K562 (cell line): Measurements from ENCODE around the gene MPLKIP. TPM values are rescaled to one million over a fixed set of nuclear protein-coding genes. Genes with fewer than 3 reads are reported as not detected.

Experiments used
- ATAC-seq: fragments of 200-7000 bp; cut with Tn5 transposase; 3 replicates; pipeline ENCODE4 v1.9.1; 2020; ENCODE audit warnings: moderate library complexity
- BruUV-seq: library from RNA; stranded (reverse); fragments of 400-500 nt; replicated peaks from 2 replicates; lab custom pipeline; 2021; lab: Mats Ljungman, UMichigan
- CTCF ChIA-PET: fragments of 300-600 bp; formaldehyde crosslinking; extraction: SDS; loops from one replicate; lab custom pipeline; 2021; ENCODE audit warnings: low intra/inter-chr PET ratio; lab: Yijun Ruan, JAX
- POLR2A ChIA-PET: fragments of 300-600, 350-650 bp; sonication (Branson Sonifier 250); formaldehyde crosslinking; extraction: SDS; loops from one replicate; lab custom pipeline; 2021; ENCODE audit warnings: antibody characterized with exemption, inconsistent platforms; lab: Yijun Ruan, JAX
- DNase-seq, 4 experiments: peaks; one replicate each; pipeline versions ENCODE4 v3.0.0 to v3.0.0-alpha.2; 2011 to 2018; ENCODE audit warnings: low spot score in 3 of 4, mixed read lengths in 3 of 4; ENCODE audit errors: extremely low read depth in 1 of 4
- FAIRE-seq: peaks from 2 replicates; lab custom pipeline; 2011; peaks lifted over from hg19 to GRCh38; lab: Jason Lieb, UNC
- H2AFZ ChIP-seq: 2 replicates; pipeline ENCODE4 v1.6.0; 2011; ENCODE audit warnings: low read depth, low read length, control low read depth, inconsistent platforms
- H3K27ac ChIP-seq: fragments of 200-600 bp; 3 replicates; pipeline ENCODE4 v1.8.0; 2011; ENCODE audit warnings: low read depth, mild to moderate bottlenecking, control low read depth, inconsistent platforms, low read length, moderate library complexity, mixed read lengths; ENCODE audit errors: extremely low read depth
- H3K27me3 ChIP-seq, 2 experiments: fragments of 300-600 bp in 1 of 2; 2 replicates in 1 of 2; 3 replicates in 1 of 2; pipeline versions ENCODE4 v1.6.0 to v1.8.0; 2011; ENCODE audit warnings: inconsistent platforms in 2 of 2, low read length in 2 of 2, mild to moderate bottlenecking in 1 of 2, mixed read lengths in 1 of 2, moderate library complexity in 1 of 2; ENCODE audit not compliant: control insufficient read depth in 2 of 2, insufficient read depth in 2 of 2
- H3K36me3 ChIP-seq: fragments of 300-600 bp; 3 replicates; pipeline ENCODE4 v1.8.0; 2011; ENCODE audit warnings: mild to moderate bottlenecking, low read length, inconsistent platforms; ENCODE audit not compliant: control insufficient read depth, insufficient read depth
- H3K4me1 ChIP-seq, 2 experiments: fragments of 200-600 bp in 1 of 2; replicated peaks in 1 of 2; 2 replicates in 1 of 2; 3 replicates in 1 of 2; pipeline versions ENCODE4 v1.5.1 to v1.8.0; 2011; ENCODE audit warnings: inconsistent platforms in 2 of 2, low read length in 2 of 2, mild to moderate bottlenecking in 1 of 2, mixed read lengths in 1 of 2, moderate library complexity in 1 of 2; ENCODE audit not compliant: control insufficient read depth in 2 of 2, insufficient read depth in 2 of 2
- H3K4me2 ChIP-seq: 2 replicates; pipeline ENCODE4 v1.6.1; 2011; ENCODE audit warnings: low read length, control low read depth, inconsistent platforms, mixed read lengths; ENCODE audit not compliant: insufficient read depth
- H3K4me3 ChIP-seq: fragments of 200-600 bp; sonication (generic), shearing (Covaris generic); 2 replicates; pipeline ENCODE4 v1.5.1; 2016; ENCODE audit warnings: control low read depth, inconsistent platforms
- H3K79me2 ChIP-seq: fragments of 200-600 bp; 3 replicates; pipeline ENCODE4 v1.8.0; 2011; ENCODE audit warnings: low read length, inconsistent platforms; ENCODE audit not compliant: control insufficient read depth, insufficient read depth
- H3K9ac ChIP-seq, 2 experiments: 2 replicates each; pipeline versions ENCODE4 v1.6.0 to v1.6.1; 2011; ENCODE audit warnings: low read depth in 2 of 2, low read length in 2 of 2, control low read depth in 1 of 2, inconsistent platforms in 1 of 2, mild to moderate bottlenecking in 1 of 2, mixed read lengths in 1 of 2; ENCODE audit not compliant: insufficient read depth in 1 of 2
- H3K9me1 ChIP-seq: one replicate; pipeline ENCODE4 v1.6.0; 2011; ENCODE audit warnings: inconsistent platforms, mild to moderate bottlenecking, low read length, moderate library complexity; ENCODE audit not compliant: control insufficient read depth, insufficient read depth
- H3K9me3 ChIP-seq: replicated peaks from 2 replicates; pipeline ENCODE4 v1.5.1; 2011; ENCODE audit warnings: low read depth, low read length, inconsistent platforms; ENCODE audit not compliant: control insufficient read depth, insufficient read depth
- H4K20me1 ChIP-seq: replicated peaks from 2 replicates; pipeline ENCODE4 v1.6.1; 2011; ENCODE audit warnings: low read length, inconsistent platforms, mixed read lengths; ENCODE audit not compliant: control insufficient read depth, insufficient read depth
- ATF6 ChIP-seq: sonication (generic); formaldehyde crosslinking; IDR thresholded peaks from 2 replicates; pipeline ENCODE4 v1.4.0; 2020; ENCODE audit warnings: mild to moderate bottlenecking, missing genetic modification reagents
- BRF1 ChIP-seq: IDR thresholded peaks from 3 replicates; pipeline ENCODE4 v1.6.1; 2011; ENCODE audit warnings: borderline replicate concordance, mild to moderate bottlenecking; ENCODE audit not compliant: insufficient read length; ENCODE audit errors: extremely low read depth
- COPS2 ChIP-seq: fragments of 450-650 bp; conservative IDR thresholded peaks from 2 replicates; pipeline ENCODE4 v1.6.1; 2016; ENCODE audit warnings: mild to moderate bottlenecking, moderate library complexity
- E2F3 ChIP-seq: fragments of 250-450 bp; sonication (Bioruptor Pico); IDR thresholded peaks from 2 replicates; pipeline ENCODE4 v1.4.0; 2020; ENCODE audit warnings: mild to moderate bottlenecking
- EGR1 ChIP-seq: fragments of 450-650 bp; conservative IDR thresholded peaks from 2 replicates; pipeline ENCODE4 v1.6.1; 2017; ENCODE audit warnings: mild to moderate bottlenecking
- HMG20A ChIP-seq: fragments of 450-650 bp; formaldehyde crosslinking; conservative IDR thresholded peaks from 2 replicates; pipeline ENCODE4 v1.4.0; 2020; ENCODE audit warnings: mild to moderate bottlenecking, mixed read lengths
- JUND ChIP-seq, 2 experiments: IDR thresholded peaks; 2 replicates in 1 of 2; 3 replicates in 1 of 2; pipeline ENCODE4 v1.6.1; 2011; ENCODE audit warnings: borderline replicate concordance in 2 of 2, low read depth in 2 of 2, low read length in 2 of 2, improper control_type of control experiment in 1 of 2, missing biosample characterization in 1 of 2, missing genetic modification characterization in 1 of 2, missing genetic modification reagents in 1 of 2
- MAFG ChIP-seq: fragments of 450-650 bp; conservative IDR thresholded peaks from 2 replicates; pipeline ENCODE4 v1.6.1; 2016; ENCODE audit warnings: missing genetic modification characterization, missing compliant biosample characterization
- MAFK ChIP-seq: IDR thresholded peaks from 2 replicates; pipeline ENCODE4 v1.6.1; 2011; ENCODE audit warnings: low read length, improper control_type of control experiment
- MTA3 ChIP-seq: fragments of 450-650 bp; formaldehyde crosslinking; IDR thresholded peaks from 2 replicates; pipeline ENCODE4 v1.6.1; 2017; ENCODE audit warnings: mild to moderate bottlenecking, borderline replicate concordance
- PCBP1 ChIP-seq: fragments of 200-400 bp; formaldehyde crosslinking; IDR thresholded peaks from 2 replicates; pipeline ENCODE4 v1.6.1; 2018; ENCODE audit warnings: mild to moderate bottlenecking, low read depth, low read length; ENCODE audit not compliant: poor library complexity, severe bottlenecking
- PTRF ChIP-seq: fragments of 450-650 bp; IDR thresholded peaks from 2 replicates; pipeline ENCODE4 v1.6.1; 2016; ENCODE audit warnings: mild to moderate bottlenecking, missing genetic modification characterization, missing compliant biosample characterization
- SMARCA5 ChIP-seq: fragments of 450-650 bp; IDR thresholded peaks from 2 replicates; pipeline ENCODE4 v1.6.1; 2016
- TCF7 ChIP-seq: sonication (generic); IDR thresholded peaks from 2 replicates; pipeline ENCODE4 v1.6.1; 2016; ENCODE audit warnings: antibody characterized with exemption, borderline replicate concordance
- ZBED1 ChIP-seq: IDR thresholded peaks from 2 replicates; pipeline ENCODE4 v1.6.1; 2014
- ZNF274 ChIP-seq: IDR thresholded peaks from 2 replicates; pipeline ENCODE4 v1.6.1; 2011; ENCODE audit warnings: low read depth, mild to moderate bottlenecking, low read length, moderate library complexity, borderline replicate concordance
- ZNF699 ChIP-seq: fragments of 250-450 bp; sonication (Bioruptor Pico); IDR thresholded peaks from 2 replicates; pipeline ENCODE4 v1.8.0; 2021; ENCODE audit warnings: mild to moderate bottlenecking, moderate library complexity; ENCODE audit not compliant: insufficient replicate concordance
- WGBS: fragments of 100-300 bp; shearing (Covaris generic); methylation state at CpG from one replicate; pipeline ENCODE4 v1.1.6; 2016; ENCODE audit warnings: low coverage, mixed read lengths; ENCODE audit not compliant: insufficient coverage; ENCODE audit errors: missing lambda C conversion rate; 5-methylcytosine and 5-hydroxymethylcytosine counted together
- in situ Hi-C: fragments of 300-500 bp; cut with MboI; formaldehyde crosslinking; loops from 4 replicates; pipeline ENCODE4 v1.15.0; 2018; ENCODE audit warnings: inconsistent platforms, mixed read lengths
- intact Hi-C: fragments of 100-400 bp; cut with micrococcal nuclease; formaldehyde crosslinking; loops from 2 replicates; pipeline ENCODE4 v1.14.2; 2022
- polyA plus RNA-seq, 8 experiments: library from polyadenylated mRNA; depleted of rRNA in 4 of 8; stranded (reverse) in 5 of 8; unstranded in 3 of 8; fragments of >200 nt; fragmentation: Nextera tagmentation in 2 of 8; fragmentation: Illumina TruSeq in 1 of 8; extraction: Ambion mirVana in 2 of 8; extraction: Trizol in 1 of 8; gene quantifications; 2 replicates each; pipeline versions ENCODE4 v1.2.1 to v1.2.3, GENCODE V29; 2011 to 2014; ENCODE audit warnings: inconsistent platforms in 1 of 8, missing spikeins in 1 of 8
- total RNA-seq, 7 experiments: library from RNA; depleted of rRNA in 6 of 7; stranded (reverse); fragments of >200 nt in 6 of 7; fragmentation: Illumina TruSeq in 2 of 7; extraction: Trizol in 2 of 7; gene quantifications; 2 replicates each; pipeline versions ENCODE4 v1.2.1 to v1.2.3, GENCODE V29; 2011 to 2021; ENCODE audit warnings: low replicate concordance in 1 of 7
- TF ChIP-seq, protein P1 (sequence below): IDR thresholded peaks from 3 replicates; pipeline ENCODE4 v1.6.1; 2011; ENCODE audit warnings: borderline replicate concordance, mild to moderate bottlenecking, moderate library complexity; ENCODE audit not compliant: insufficient read length; ENCODE audit errors: extremely low read depth

MPLKIP gene
- total and polyA plus RNA-seq, 9 of the 15 experiments (the other 6 are each of a cell fraction or from before 2014, with no cell fraction given) = 5.6 to 127 (median 44.2) TPM

DNA sequence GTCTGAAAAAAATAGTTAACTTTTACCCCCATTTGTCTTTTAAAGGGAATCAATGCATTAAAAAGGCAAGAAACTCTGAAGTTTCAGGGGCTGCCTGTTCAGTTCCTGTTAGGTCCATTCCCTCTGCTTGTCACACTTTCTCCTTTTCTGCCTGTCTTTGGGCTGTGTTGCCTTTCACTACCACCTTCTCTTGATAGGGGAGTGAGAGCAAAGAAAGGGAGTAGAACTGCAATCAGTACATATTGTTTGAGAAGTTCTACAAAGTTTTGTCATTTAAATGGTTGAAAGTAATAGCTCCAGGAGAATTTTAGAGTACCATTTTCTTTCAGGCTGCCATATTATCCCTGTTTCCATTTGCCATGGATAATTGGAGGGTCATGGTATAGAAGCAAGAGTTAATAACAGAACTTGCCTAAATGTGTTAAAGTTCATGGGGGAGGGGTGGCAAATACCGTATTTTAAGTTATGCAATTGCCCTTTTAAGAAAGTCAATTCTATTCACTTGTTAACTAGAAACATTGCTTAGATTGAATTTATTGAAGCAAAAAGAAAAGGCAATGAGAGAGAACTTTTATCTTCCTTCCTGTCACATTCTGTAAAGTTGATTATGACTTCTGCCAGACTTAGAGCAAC is 38.6 kb downstream of the MPLKIP start (continued):
- TF ChIP-seq, protein P1, sequence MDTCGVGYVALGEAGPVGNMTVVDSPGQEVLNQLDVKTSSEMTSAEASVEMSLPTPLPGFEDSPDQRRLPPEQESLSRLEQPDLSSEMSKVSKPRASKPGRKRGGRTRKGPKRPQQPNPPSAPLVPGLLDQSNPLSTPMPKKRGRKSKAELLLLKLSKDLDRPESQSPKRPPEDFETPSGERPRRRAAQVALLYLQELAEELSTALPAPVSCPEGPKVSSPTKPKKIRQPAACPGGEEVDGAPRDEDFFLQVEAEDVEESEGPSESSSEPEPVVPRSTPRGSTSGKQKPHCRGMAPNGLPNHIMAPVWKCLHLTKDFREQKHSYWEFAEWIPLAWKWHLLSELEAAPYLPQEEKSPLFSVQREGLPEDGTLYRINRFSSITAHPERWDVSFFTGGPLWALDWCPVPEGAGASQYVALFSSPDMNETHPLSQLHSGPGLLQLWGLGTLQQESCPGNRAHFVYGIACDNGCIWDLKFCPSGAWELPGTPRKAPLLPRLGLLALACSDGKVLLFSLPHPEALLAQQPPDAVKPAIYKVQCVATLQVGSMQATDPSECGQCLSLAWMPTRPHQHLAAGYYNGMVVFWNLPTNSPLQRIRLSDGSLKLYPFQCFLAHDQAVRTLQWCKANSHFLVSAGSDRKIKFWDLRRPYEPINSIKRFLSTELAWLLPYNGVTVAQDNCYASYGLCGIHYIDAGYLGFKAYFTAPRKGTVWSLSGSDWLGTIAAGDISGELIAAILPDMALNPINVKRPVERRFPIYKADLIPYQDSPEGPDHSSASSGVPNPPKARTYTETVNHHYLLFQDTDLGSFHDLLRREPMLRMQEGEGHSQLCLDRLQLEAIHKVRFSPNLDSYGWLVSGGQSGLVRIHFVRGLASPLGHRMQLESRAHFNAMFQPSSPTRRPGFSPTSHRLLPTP = no peak
- no peak for TF ChIP-seq PTRF (tag)
- no peak for TF ChIP-seq ZBED1
- TF ChIP-seq BRF1 = no peak
- no peak for TF ChIP-seq MAFG (tag)
- no peak for TF ChIP-seq COPS2
- TF ChIP-seq MTA3 = no peak

DNA sequence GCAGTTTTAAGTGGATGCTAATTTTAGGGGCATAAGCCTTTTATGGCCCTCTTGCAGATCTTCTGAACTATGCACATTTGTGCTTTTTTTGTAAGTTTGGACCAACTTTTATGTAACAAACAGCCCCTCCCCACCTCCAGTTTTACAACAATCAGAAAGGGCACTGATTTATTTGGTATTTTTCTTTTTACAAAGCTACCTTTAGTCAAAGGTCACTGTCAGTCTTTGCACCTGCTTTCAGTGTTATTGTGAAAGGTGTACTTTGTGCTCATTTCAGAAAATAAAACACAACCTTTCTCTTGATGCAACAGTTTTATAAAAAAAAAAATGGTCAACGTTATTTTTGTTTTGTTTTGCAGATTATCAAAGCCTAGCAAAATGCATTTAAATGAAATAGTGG is 39.2 kb downstream of the MPLKIP start:
- Histone ChIP-seq H3K27ac (no peak overlapping the region), H3K36me3 (peaks cover 58% of the 10 kb centered on the region; the same call in 2 of the 3 replicates), H3K9me3 (no peaks in the 10 kb centered on the region), H4K20me1 (0 out of 2 replicates have a peak, but pooled peaks cover 3% of the 10 kb centered on the region), H3K79me2 (no peaks in the 10 kb centered on the region), H3K4me1 (no peaks in the 10 kb centered on the region), H3K9ac (no peak overlapping the region), H3K4me3 (no peak overlapping the region), H3K4me2 (no peak overlapping the region), H3K27me3 (no peaks in the 10 kb centered on the region), H3K9me1 (no peaks in the 10 kb centered on the region), H2AFZ (no peak overlapping the region)
- intact Hi-C loops (no loop called here), in situ Hi-C loops (no loop called here)
- DNase-seq (no peak), FAIRE-seq (no peak), ATAC-seq (no peak)
- BruUV-seq = no TSS peak
- WGBS = 70% methylated on average over 1 of the region's 1 CpG
- TF ChIP-seq ZNF274 = no peak
- TF ChIP-seq TCF7 = no peak
- no peak for TF ChIP-seq HMG20A
- TF ChIP-seq JUND (IDR thresholded peaks at IDR 0.05; ENCODE audit: borderline replicate concordance, low read depth, low read length) = no peak
- TF ChIP-seq JUND (tag; IDR thresholded peaks at IDR 0.05; ENCODE audit: borderline replicate concordance, low read depth, low read length) = no peak
- no peak for TF ChIP-seq ATF6 (CRISPR knock-in tag)
- TF ChIP-seq E2F3 (CRISPR knock-in tag) = no peak
- no peak for TF ChIP-seq PCBP1
- no peak for TF ChIP-seq SMARCA5
- TF ChIP-seq MAFK = no peak
- TF ChIP-seq ZNF699 = no peak
- TF ChIP-seq EGR1 = no peak
- ChIA-PET POLR2A (no interaction called here), CTCF (no interaction called here)
